GM19043 (cell line): ENCODE data around the gene SLIT3.

Experiments used
- ATAC-seq: cut with Tn5 transposase; IDR thresholded peaks from one replicate; pipeline ENCODE4 v1.9.1; 2021; ENCODE audit warnings: low read depth; ENCODE audit not compliant: unreplicated experiment

SLIT3 gene

DNA sequence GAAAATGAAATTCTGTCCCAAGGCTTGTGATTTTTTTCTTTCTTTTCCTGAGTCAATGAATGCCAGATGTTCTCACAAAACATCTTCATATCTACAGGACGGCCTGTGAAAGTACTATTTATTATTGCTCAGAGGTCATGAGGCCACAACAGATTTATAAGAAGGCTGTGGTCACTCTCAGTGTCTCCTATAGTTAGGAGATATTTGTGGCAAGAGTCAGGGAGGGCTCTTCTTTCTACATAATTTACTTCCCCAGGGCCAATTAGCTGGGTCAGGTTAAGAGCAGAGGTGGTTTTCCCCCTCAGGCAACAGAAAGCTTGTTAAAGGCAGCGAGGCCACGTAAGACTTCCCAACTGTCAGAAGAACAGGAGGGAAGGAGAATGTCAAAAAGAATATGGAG lies 248.7 kb downstream of the SLIT3 start:
- no peak for ATAC-seq

DNA sequence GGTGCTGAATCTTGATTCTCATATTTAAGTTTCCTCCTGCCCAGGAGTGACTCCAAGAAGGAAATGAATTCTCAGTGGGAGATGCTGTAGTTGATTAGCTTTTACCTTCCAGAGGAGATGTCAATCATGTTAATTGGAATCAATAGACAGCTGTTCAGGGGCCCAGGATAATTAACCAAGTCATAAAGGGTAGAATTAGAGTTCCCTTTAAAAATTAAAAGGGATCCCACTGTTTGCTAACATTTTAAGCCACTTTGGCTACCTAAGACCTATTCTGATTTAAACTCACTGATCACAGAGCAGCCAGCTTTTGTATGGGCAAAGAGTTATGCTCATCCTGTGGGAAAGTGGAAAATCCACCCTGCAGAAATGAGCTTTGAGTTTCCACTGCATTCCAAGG lies 249.6 kb downstream of the SLIT3 start:
- no peak for ATAC-seq

DNA sequence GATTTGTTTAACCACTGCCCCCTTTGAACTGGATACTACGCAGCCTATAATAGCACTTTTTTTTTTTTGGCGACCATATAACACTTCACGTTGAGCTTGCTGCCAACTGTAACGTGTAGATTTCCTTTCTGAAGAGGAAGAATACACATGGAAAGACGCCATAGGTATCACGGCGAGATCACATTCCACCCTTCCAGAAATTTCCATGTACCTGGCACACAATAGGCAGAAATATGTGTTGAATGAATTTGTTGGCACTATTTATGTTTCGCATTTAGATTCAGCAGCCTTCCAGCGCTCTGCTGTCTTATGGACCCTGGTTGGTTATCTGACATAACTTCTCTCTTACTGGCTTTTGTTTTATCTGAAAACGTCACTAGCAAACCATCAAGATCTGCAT lies 250.3 kb downstream of the SLIT3 start:
- ATAC-seq: no peak

DNA sequence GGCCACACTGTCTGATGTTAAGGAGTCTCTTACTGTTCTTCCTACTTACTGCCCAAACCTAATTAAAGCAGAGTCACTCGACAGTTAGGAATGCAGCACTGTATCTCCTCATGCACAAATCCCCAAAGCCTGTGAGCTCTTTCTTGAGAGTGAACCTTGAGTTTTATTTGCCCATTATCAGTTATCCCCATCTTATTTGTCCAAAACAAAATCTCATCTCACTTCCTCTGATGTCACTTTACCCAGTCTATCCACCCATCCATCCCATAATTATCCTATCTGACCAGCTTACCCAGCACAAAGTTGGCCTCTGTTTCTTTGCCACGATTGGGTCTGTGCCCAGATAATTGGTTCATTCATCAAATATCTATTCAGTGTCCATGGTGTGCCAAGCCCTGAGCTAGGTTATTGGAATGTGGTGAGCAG lies 250.8 kb downstream of the SLIT3 start:
- ATAC-seq: no peak

DNA sequence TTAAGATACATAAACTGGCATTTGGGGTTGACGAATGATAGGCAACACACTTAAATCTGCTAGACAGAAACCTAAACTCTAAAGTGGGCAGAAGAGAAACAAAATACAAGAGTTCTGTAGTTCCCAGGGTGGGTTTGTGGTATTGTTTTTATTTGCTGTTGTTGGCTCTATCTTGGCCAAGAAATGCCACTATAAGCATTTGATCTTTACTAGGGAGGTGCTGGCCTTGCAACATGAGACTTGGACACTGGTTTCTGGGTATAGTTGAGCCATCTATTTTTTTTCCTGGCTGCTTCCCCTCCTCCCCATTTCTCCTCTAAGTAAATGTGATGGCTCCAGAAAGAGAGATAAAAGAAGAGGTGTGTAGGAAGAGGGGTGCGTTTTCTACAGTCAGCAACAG lies 251.2 kb downstream of the SLIT3 start:
- no peak for ATAC-seq

DNA sequence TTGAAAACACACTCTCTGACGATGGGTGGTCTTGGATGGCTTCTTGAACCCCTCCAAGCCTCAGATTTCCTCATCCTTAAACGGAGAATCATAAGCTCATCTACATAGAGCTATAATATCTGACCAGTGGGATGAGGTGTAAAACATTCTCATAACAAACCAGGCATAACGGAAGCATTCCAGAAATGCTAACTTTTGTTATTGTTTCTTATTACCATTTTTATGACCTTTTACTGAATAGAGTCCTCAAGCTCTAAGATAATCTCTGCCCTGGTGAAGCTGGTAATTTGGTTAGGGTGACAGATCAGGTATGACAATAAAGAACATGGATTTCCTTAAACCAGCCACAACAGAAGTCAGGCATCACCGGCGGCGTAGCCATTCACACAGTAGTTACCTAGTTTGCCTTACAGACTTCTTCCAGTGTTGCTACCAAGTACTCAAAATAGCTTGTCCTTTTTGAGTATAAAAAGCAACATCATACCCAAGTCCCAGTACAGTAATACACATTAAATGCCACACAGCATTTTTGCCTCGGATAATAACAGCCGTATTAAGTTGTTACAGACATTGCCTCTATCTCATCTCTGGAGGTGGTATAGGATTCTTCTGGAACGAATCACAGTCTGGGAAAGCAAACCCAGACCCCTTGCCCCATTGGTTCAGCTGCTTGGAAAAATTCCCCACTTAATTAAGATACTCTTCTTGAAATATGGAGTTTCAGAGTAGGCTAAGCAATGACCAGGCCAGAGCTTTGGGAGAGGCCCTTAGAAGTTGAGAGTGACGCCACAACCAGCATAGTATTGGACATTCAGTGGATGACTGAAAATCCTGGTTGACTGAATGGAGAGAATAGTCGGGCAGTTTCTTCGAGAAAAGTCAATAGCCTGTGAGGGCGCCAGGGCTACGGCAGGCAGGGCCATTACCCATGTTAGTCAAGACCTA lies 252.5 kb downstream of the SLIT3 start:
- no peak for ATAC-seq

DNA sequence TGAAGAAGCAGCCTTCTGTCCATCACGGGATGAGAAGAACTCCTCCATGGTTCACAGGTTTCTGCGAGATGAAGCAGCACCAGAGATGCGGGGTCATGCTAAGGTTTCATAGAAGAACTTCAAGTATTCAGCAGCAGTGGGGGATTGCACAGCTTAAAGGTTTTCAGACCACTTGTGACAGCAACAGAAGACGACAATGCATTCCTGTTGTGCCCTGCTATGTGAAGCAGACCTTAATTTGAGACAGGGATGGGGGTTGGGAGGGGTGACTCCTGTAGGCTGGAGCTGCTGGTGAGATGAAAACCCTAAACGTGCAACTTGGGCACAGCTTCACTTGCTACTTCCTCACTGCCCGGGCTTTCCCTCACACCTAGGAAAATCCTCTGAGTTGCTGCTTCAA lies 256.0 kb downstream of the SLIT3 start:
- no peak for ATAC-seq

DNA sequence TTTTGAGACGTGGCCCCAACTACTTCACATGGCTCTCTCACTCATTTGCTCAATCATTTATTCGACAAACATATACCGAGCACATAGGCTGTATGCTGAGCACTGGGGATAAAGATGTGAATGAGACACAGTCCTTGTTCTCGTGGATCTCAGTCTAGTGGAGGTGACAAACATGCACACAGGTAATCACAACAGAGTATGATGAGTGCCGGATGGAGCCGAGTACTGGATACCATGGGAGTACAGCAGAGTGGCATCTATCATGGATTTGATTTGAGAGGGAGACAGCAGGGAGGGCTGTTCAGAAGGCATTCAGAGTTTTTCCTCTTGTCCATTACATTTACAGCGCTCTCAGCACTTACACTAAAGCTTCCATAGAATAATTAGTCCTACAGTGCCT lies 259.8 kb downstream of the SLIT3 start:
- ATAC-seq: no peak

DNA sequence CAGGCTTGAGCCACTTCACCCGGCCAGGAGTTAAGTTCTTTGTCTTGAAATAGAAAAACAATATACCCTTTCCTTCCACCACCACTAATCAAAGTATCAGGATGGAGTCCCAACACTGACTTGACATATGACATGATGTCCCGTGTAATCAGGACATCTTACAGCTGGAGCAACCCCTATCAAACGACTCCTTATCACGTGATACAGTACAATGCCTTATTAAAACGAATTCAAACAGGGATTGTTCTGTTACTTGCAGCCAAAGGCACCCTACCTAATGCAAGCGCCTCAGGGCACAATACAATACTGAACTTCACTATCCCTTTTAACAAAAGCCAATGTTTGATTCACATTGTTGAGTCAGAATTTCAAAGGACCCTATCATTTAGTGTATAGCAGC lies 261.3 kb downstream of the SLIT3 start:
- ATAC-seq: no peak

DNA sequence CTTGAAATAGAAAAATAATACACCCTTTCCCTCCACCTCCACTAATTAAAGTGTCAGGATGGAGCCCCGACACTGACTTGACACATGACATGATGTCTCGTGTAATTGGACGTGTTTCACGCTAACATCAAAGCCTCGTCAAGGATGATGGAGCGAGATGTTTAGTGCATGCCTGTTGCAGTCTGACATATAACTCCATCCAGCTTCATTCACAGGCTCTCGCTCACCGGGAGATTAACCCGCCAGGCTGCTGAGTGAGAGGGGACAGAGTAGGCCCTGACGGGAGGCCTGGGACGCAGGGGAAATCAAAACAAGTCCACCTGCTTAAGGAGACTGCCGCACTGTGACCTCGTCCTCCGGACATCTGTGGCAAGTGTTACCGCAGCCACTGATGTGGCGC lies 263.5 kb downstream of the SLIT3 start:
- ATAC-seq: no peak

DNA sequence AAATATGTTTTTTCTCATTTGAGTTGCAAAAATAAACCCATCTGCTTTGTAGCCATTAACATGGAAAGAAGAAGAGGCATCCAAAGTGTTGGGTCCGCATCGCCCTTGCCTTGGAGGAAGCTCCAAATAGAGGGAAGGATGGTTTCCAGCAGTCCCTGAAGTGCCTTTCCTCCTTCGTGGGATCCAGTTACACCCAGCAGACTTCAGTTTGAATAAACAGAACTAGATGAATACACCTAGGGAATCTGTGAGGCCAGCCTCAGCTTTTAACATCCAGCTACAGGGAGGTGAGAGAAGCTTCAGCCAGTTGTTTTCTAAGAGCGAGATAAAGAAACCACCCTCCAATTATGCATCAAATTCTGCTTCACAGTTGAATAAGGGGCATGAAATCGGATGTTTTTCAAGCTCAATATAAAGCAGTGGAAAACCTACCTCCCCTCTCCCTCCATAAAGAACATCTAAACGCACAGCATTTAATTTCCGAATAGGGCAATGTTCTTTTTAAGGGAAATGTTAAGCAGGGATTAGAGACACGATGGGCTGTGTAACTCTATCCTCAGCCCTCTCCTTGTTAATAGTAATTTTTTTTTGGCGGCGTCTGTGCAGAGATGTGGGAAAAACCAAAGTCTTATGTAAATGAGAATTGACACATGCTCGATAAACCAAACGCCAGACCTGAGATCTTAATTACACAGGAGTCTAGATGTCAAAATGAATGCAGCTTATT lies 264.7 kb downstream of the SLIT3 start:
- no peak for ATAC-seq

DNA sequence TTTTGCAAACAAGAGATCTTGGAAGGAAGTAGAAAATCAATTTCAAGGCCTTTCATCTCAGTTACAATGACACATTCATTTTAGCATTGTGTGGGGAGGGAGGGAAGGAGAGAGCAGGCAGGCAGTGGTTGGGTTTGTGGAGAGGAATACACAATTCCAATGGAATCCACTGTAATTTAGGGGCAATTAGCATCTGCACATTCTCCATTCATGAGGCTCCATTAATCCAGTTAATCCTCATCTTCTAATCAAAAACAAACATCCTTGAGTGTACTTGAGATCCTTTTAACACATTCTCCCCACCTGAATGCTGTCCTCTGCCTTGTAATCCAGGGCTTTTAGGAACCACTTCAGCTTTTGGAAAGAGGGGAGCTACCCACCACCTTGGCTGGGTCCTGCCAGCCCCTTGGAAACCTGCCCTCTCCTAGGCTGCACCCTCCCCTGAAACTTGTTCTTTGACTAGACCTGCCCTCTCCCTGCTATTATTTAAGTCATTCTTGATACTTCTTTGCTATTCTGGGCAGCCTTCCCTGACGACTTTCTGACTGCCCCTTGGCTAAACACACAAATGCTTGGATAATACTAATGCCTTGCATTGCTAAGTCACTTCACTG lies 271.2 kb downstream of the SLIT3 start:
- no peak for ATAC-seq

DNA sequence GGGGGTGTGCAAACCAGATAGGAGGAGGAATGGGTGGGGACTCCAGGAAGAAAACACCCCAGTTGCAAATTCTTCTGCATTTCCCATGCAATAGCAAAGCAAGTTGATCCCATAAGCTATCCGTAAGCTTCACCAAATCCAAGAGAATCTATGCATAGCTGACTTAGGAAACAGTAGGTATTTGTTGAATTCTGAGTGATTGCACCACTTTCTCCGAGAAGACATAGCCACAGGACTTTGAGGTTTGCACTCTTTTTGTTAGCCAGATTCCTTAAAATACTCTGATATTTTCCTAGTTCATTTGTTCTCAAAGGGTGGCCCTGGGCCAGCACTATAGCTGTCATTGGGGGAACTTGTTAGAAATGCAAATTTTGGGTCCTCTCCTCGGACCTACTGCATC lies 271.9 kb downstream of the SLIT3 start:
- no peak for ATAC-seq

DNA sequence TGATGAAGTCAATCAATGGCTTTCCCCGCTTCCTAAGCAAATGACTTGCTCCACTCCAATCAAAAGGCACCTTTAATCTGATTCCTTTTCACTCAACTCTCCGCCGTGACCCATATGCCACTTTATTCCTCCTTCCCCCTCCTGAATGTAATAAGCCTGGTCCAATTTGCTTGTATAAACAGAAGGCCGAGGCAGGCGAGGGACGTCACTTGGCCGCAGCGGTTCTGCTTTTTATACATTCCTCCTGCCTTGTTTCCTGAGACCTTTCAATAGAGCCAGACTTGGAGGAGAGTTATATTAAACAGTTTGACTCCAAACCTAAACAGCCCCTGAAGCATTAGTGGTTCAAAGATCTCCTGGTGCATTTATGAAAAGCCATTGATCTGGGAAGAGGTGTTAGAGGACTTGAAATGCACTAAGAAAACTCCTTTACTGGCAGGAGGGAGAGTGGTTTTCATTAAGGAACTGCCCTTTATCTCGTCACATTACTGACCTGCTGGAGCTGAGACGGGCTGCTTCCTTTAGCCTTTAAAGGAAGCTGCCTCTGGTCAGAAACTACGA lies 273.4 kb downstream of the SLIT3 start:
- no peak for ATAC-seq

DNA sequence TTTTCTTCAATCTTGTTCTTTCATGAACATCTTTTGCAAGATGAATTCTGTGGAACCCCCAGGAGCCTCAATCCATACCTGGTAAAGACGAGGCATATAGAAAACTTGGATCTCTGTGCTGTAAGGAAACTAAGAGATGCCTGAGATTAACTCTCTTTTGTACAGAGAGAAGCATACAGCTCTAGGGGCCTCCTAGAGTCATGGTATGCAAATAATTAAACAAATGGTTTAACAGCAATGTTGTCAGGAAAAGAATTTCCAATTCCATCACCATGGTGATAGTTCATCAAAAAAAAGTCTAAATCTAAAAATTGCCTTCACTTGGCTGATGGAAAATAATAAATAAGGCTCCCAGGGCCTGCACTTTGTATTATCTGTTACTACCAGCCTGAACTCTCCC lies 275.4 kb downstream of the SLIT3 start:
- ATAC-seq: no peak

DNA sequence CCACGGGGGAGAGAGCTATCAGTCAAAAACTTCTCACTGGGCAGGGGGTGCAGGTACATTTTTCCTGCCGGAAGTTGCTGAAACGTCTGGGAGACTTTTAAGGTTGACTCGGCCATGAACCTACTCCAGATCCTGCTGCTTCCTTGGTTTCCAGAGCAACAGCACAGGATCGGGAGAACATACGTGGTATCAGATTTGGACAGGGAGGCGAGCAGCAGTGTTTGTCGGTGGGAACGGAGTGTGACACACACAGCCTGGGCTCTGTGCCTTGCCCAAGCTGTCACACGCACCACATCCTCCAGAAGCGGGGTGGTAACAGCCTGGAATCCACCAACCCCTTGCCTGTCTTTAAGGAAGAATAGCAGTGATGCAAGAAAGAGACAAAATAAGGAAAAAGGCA lies 276.5 kb downstream of the SLIT3 start:
- no peak for ATAC-seq

DNA sequence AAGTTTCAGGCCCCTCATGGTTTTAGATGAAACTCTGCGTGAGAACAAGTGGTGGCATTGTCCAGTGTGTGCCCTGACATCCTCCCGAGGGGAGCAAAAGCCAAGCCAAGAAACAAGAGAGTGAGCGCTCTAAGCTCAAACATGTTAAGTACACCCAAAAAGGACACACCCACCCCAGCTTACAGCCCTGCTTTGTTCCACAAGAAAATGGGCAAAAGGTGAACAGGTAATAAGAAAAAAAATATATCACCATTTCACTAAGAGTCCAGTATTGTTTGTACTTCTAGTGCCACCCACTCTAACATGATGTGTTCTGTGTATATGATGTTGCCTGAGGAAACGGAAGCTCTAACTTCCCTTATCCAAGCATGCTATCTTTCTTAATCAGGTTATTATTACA lies 278.2 kb downstream of the SLIT3 start:
- ATAC-seq: no peak

DNA sequence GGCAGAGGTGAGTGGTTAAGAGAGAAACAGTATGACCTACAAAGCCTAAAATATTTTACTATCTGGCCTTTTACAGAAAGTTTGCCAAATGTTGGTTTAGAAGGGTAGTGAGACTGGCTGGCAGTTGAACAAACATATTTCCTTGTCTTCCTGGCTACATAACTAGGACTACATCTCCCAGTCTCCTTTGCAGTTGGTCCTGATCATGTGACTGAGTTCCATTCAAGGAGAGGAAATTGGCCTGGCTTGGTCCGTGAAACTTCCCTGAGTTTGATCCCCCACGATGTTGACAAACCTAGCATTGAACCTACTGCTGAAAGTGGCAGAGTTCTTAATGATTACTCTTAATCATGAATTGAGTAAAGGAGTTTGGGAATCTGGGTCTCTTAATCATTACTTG lies 280.8 kb downstream of the SLIT3 start:
- no peak for ATAC-seq

DNA sequence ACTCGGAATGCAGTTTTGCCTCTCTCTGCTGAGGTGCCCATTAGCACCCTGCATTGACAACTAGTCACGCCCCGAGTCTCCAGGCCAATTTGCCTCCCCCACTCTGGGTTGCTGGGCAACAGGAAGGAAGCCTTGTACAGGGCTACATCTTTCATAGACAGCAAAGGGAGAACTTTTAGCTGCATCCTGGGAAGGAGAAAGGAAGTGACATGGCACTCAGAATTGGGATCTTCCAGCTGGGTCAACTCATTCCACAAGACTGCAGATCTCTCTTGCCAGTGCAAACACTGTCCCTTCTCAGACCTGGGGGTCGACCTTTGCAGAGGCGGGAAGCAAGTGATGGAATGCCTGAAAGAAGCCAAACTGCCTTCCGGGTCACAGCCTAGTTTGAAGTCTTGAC lies 282.0 kb downstream of the SLIT3 start:
- ATAC-seq: no peak

DNA sequence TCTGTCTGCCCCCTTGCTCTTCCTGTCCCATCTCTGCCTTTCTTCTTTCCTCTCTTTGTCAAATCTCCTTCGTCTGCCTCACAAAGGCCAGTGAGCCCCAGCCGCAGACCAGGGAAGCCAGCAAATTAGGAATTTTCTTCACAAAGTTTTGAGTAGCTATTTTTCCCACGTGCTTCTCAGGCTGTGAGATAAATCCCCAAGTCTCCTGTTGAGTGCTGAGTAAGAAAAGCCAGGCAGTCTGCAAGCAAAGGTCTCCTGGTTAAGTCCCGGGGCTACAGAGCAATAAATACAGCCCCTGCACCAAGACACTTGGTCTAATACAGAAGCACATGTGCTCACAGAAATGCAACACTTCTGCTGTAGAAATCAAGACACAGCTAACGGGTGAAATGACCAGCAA lies 284.9 kb downstream of the SLIT3 start:
- ATAC-seq: no peak

DNA sequence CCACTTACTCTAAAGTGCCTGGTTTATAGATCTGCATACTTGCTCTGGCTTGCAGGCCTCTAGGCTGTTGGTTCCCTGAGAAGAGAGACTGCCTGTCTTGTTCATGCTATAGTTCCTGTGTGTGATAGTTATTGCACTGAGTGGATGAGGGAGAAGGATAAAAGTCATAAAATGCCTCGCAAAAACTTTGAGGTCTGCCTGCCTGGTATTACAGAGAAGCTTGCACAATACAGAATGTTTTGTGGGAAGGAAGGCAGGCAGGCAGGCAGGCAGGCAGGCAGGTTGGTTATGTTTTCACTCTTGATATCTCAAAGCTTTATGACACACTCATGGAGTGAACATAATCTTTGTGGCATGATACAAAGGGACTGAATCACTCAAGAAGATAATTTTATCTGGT lies 287.1 kb downstream of the SLIT3 start:
- no peak for ATAC-seq
